HL-60 (cell line): ENCODE measurements around the gene C17orf67.
A peak's percentile ranks its signal among the peaks of the same experiment; 100 is the strongest.

Experiments used
- DNase-seq, 2 experiments: peaks; one replicate each; pipeline ENCODE4 v3.0.0-alpha.2; 2010 to 2020; ENCODE audit warnings: low read depth in 1 of 2, low spot score in 1 of 2
- H3K27ac ChIP-seq: fragments of 250-450 bp; sonication (Bioruptor Pico); replicated peaks from 2 replicates; pipeline ENCODE4 v1.5.1; 2020; ENCODE audit warnings: mild to moderate bottlenecking, moderate library complexity
- H3K27me3 ChIP-seq: fragments of 250-450 bp; sonication (Bioruptor Pico); 2 replicates; pipeline ENCODE4 v1.5.1; 2021; ENCODE audit warnings: mild to moderate bottlenecking, moderate library complexity; ENCODE audit not compliant: insufficient read depth, poor library complexity, severe bottlenecking
- H3K4me3 ChIP-seq: replicated peaks from 2 replicates; pipeline ENCODE4 v1.5.1; 2011; ENCODE audit warnings: mild to moderate bottlenecking, control low read depth, low read length; ENCODE audit not compliant: insufficient read depth
- CTCF ChIP-seq: IDR thresholded peaks from one replicate; pipeline ENCODE4 v1.5.1; 2011; ENCODE audit warnings: low read length, control low read depth, inconsistent platforms; ENCODE audit not compliant: insufficient read depth
- GABPA ChIP-seq: IDR thresholded peaks from 2 replicates; pipeline ENCODE4 v1.6.1; 2012; ENCODE audit warnings: low read depth
- POLR2AphosphoS5 ChIP-seq: IDR thresholded peaks from 2 replicates; pipeline ENCODE4 v1.6.1; 2012; ENCODE audit warnings: low read depth
- REST ChIP-seq: IDR thresholded peaks from 2 replicates; pipeline ENCODE4 v1.6.1; 2012; ENCODE audit warnings: low read depth; ENCODE audit not compliant: insufficient replicate concordance
- SPI1 ChIP-seq: IDR thresholded peaks from 2 replicates; pipeline ENCODE4 v1.6.1; 2012; ENCODE audit warnings: low read depth, mild to moderate bottlenecking, borderline replicate concordance

The C17orf67 gene

GRCh38 chr17:56782338-56782737 lies 51.4 kb downstream of the C17orf67 start:
- no peak overlapping the region for H3K27ac ChIP-seq
- DNase-seq, result no peak
- no peak overlapping the region for H3K4me3 ChIP-seq
- TF ChIP-seq POLR2AphosphoS5, result no peak
- TF ChIP-seq CTCF, result no peak
- no peak for TF ChIP-seq REST
- no peak for TF ChIP-seq GABPA
- no peak for TF ChIP-seq SPI1
- no peaks in the 10 kb centered on the region for H3K27me3 ChIP-seq

- Histone ChIP-seq H3K27ac (no peak overlapping the region), H3K4me3 (no peak overlapping the region), H3K27me3 (no peaks in the 10 kb centered on the region)
- DNase-seq, result no peak
- no peak for TF ChIP-seq CTCF
- no peak for TF ChIP-seq POLR2AphosphoS5
- no peak for TF ChIP-seq GABPA
- TF ChIP-seq REST, result no peak
- TF ChIP-seq SPI1, result no peak
Measured at GRCh38 chr17:56781906-56782305, 51.8 kb downstream of the C17orf67 start.

GRCh38 chr17:56779898-56780777 lies 53.6 kb downstream of the C17orf67 start:
- no peaks in the 10 kb centered on the region for H3K27me3 ChIP-seq
- H3K4me3 ChIP-seq, result peak overlapping the region; percentile 37
- H3K27ac ChIP-seq, result peak overlapping the region; percentile 53
- DNase-seq, result peak; percentile 73 to 86
- TF ChIP-seq CTCF, result peak; percentile 92
- no peak for TF ChIP-seq REST
